OCI-LY7 (cell line): ENCODE measurements around the gene CFAP61. TPM values are rescaled to one million over a fixed set of nuclear protein-coding genes. Genes with fewer than 3 reads are reported as not detected.

Experiments used
- BruUV-seq: library from RNA; stranded (reverse); fragments of 400-500 nt; replicated peaks from 2 replicates; lab custom pipeline; 2021; lab: Mats Ljungman, UMichigan
- CTCF ChIA-PET: fragments of 300-600 bp; sonication (Branson Sonifier 250); formaldehyde crosslinking; loops from one replicate; lab custom pipeline; 2022; ENCODE audit warnings: antibody characterized with exemption; ENCODE audit not compliant: unreplicated experiment; lab: Charles Lee
- POLR2A ChIA-PET: fragments of 300-600 bp; sonication (Branson Sonifier 250); formaldehyde crosslinking; loops from one replicate; lab custom pipeline; 2022; ENCODE audit warnings: antibody characterized with exemption; lab: Charles Lee
- DNase-seq: peaks from one replicate; pipeline ENCODE4 v3.0.0-alpha.2; 2015; ENCODE audit warnings: low spot score
- H2AFZ ChIP-seq: fragments of 200-600 bp; sonication (generic), shearing (Covaris generic); 2 replicates; pipeline ENCODE4 v1.6.1; 2014; ENCODE audit warnings: mild to moderate bottlenecking, antibody characterized with exemption, low read length, moderate library complexity
- H3K27ac ChIP-seq: fragments of 200-600 bp; sonication (generic); 2 replicates; pipeline ENCODE4 v1.5.1; 2014; ENCODE audit warnings: mixed run types, low read depth, mild to moderate bottlenecking, moderate library complexity, low read length, inconsistent platforms; ENCODE audit not compliant: poor library complexity, severe bottlenecking
- H3K36me3 ChIP-seq: fragments of 200-600 bp; sonication (generic); 2 replicates; pipeline ENCODE4 v1.6.1; 2014; ENCODE audit warnings: mild to moderate bottlenecking, antibody characterized with exemption, low read length, moderate library complexity, mixed read lengths; ENCODE audit not compliant: insufficient read depth
- H3K4me1 ChIP-seq: fragments of 200-600 bp; sonication (generic); 2 replicates; pipeline ENCODE4 v1.5.1; 2014; ENCODE audit warnings: mild to moderate bottlenecking, low read length; ENCODE audit not compliant: insufficient read depth, poor library complexity, severe bottlenecking
- H3K4me2 ChIP-seq: fragments of 200-600 bp; sonication (generic); 2 replicates; pipeline ENCODE4 v1.6.1; 2014; ENCODE audit warnings: mild to moderate bottlenecking, low read length
- H3K4me3 ChIP-seq: fragments of 200-600 bp; sonication (generic); 2 replicates; pipeline ENCODE4 v1.5.1; 2014; ENCODE audit warnings: mild to moderate bottlenecking, low read depth, low read length; ENCODE audit not compliant: poor library complexity, severe bottlenecking
- H3K79me2 ChIP-seq: fragments of 200-600 bp; sonication (generic); 2 replicates; pipeline ENCODE4 v1.6.1; 2016; ENCODE audit warnings: low read depth, mild to moderate bottlenecking, low read length, moderate library complexity, mixed read lengths; ENCODE audit not compliant: insufficient read depth
- H3K9me2 ChIP-seq: fragments of 200-600 bp; sonication (generic); 2 replicates; pipeline ENCODE4 v1.6.1; 2016; ENCODE audit warnings: mild to moderate bottlenecking, low read length, mixed read lengths; ENCODE audit not compliant: insufficient read depth
- H3K9me3 ChIP-seq: fragments of 200-600 bp; sonication (generic); 2 replicates; pipeline ENCODE4 v1.6.1; 2014; ENCODE audit warnings: mild to moderate bottlenecking, mixed run types, low read length, mixed read lengths
- H4K20me1 ChIP-seq: fragments of 200-600 bp; sonication (generic); 2 replicates; pipeline ENCODE4 v1.6.1; 2014; ENCODE audit warnings: mild to moderate bottlenecking, antibody characterized with exemption, low read length, moderate library complexity, mixed read lengths; ENCODE audit not compliant: insufficient read depth
- CTCF ChIP-seq: fragments of 200-600 bp; sonication (generic); conservative IDR thresholded peaks from 2 replicates; pipeline ENCODE4 v1.5.1; 2014; ENCODE audit warnings: mild to moderate bottlenecking, antibody characterized with exemption, low read length, moderate library complexity, mixed read lengths
- EZH2phosphoT487 ChIP-seq: fragments of 200-600 bp; sonication (generic); IDR thresholded peaks from 2 replicates; pipeline ENCODE4 v1.6.1; 2018; ENCODE audit warnings: low read depth, borderline replicate concordance, mild to moderate bottlenecking, mixed run types, antibody characterized with exemption, low read length, moderate library complexity, mixed read lengths
- intact Hi-C: fragments of 100-400 bp; cut with micrococcal nuclease; formaldehyde crosslinking; loops from one replicate; pipeline ENCODE4 v1.10.0; 2022; ENCODE audit not compliant: unreplicated experiment
- total RNA-seq, 2 experiments: library from RNA; depleted of rRNA in 1 of 2; stranded (reverse); fragments of >200 nt in 1 of 2; shearing (Covaris generic) in 1 of 2; gene quantifications; 2 replicates each; pipeline ENCODE4 v1.2.3, GENCODE V29; 2014 to 2022

The CFAP61 gene
- total RNA-seq, 2 experiments from 2014 or later: 0.06 TPM; not detected in 1

GRCh38 chr20:20399531-20400500, 347.5 kb downstream of the CFAP61 start:
- Histone ChIP-seq H3K4me1 (no peaks in the 10 kb centered on the region), H3K4me3 (no peak overlapping the region), H3K4me2 (no peak overlapping the region), H3K36me3 (no peaks in the 10 kb centered on the region), H3K27ac (no peak overlapping the region), H3K9me3 (no peaks in the 10 kb centered on the region), H3K79me2 (no peaks in the 10 kb centered on the region), H3K9me2 (no peaks in the 10 kb centered on the region), H4K20me1 (no peaks in the 10 kb centered on the region), H2AFZ (no peak overlapping the region)
- TF ChIP-seq CTCF (no peak), EZH2phosphoT487 (no peak)
- intact Hi-C loops: no loop called here
- no peak for DNase-seq
- CTCF ChIA-PET: no interaction called here
- no TSS peak for BruUV-seq
- POLR2A ChIA-PET: no interaction called here

- no peak for DNase-seq
- H3K36me3 ChIP-seq: no peaks in the 10 kb centered on the region
- H3K9me2 ChIP-seq: no peaks in the 10 kb centered on the region
- no peak overlapping the region for H2AFZ ChIP-seq
- no TSS peak for BruUV-seq
- H3K79me2 ChIP-seq: no peaks in the 10 kb centered on the region
- H3K9me3 ChIP-seq: no peaks in the 10 kb centered on the region
- H3K27ac ChIP-seq: no peak overlapping the region
- TF ChIP-seq EZH2phosphoT487 (no peak), CTCF (no peak)
- H4K20me1 ChIP-seq: no peaks in the 10 kb centered on the region
- no peaks in the 10 kb centered on the region for H3K4me1 ChIP-seq
- intact Hi-C loops: no loop called here
- POLR2A ChIA-PET: interaction anchor here (0.9 kb wide), 1 partner anchor 30 kb away, joined by 4 read pairs; no protein-coding TSS in a partner anchor
- no peak overlapping the region for H3K4me2 ChIP-seq
- CTCF ChIA-PET: no interaction called here
- no peak overlapping the region for H3K4me3 ChIP-seq
These were observed 349.7 kb downstream of the CFAP61 start for GRCh38 chr20:20401991-20402390.

GRCh38 chr20:20404633-20405032, 352.3 kb downstream of the CFAP61 start:
- intact Hi-C loops: no loop called here
- no peak for TF ChIP-seq CTCF
- no peak for TF ChIP-seq EZH2phosphoT487
- no peaks in the 10 kb centered on the region for H4K20me1 ChIP-seq
- no peak overlapping the region for H3K27ac ChIP-seq
- H3K4me1 ChIP-seq: no peaks in the 10 kb centered on the region
- ChIA-PET POLR2A (no interaction called here), CTCF (no interaction called here)
- BruUV-seq: no TSS peak
- DNase-seq: no peak
- H2AFZ ChIP-seq: no peak overlapping the region
- H3K79me2 ChIP-seq: no peaks in the 10 kb centered on the region
- no peaks in the 10 kb centered on the region for H3K9me3 ChIP-seq
- H3K36me3 ChIP-seq: no peaks in the 10 kb centered on the region
- H3K4me3 ChIP-seq: no peak overlapping the region
- no peaks in the 10 kb centered on the region for H3K9me2 ChIP-seq
- no peak overlapping the region for H3K4me2 ChIP-seq
